Breast epithelium (tissue), 3 donors: ENCODE data around the gene EPHA5.

ENCODE experiments used
- CTCF ChIP-seq, 3 donors: fragments of 450-650 bp; IDR thresholded peaks; one replicate each; pipeline ENCODE4 v1.5.1; 2016 to 2017; ENCODE audit warnings: antibody characterized with exemption in 3 of 3, mild to moderate bottlenecking in 3 of 3, moderate library complexity in 3 of 3
- POLR2A ChIP-seq: fragments of 450-650 bp; IDR thresholded peaks from one replicate; pipeline ENCODE4 v1.6.1; 2016; ENCODE audit warnings: antibody characterized with exemption, mild to moderate bottlenecking, moderate library complexity

GRCh38 chr4:65661471-65661870 is 8.8 kb downstream of the EPHA5 start:
- TF ChIP-seq CTCF (IDR thresholded peaks at IDR 0.05), result no peak
- TF ChIP-seq POLR2A, result no peak
